D341Med (cell line): Measurements from ENCODE around the gene IREB2.
"Not testable (repeated sequence)": the region's sequence is repeated elsewhere in the genome, so short reads cannot be mapped to it uniquely, and the experiment has no call there.

Source experiments
- DNase-seq: peaks from one replicate; pipeline ENCODE4 v3.0.0; 2012; ENCODE audit warnings: low spot score

IREB2 gene

DNA sequence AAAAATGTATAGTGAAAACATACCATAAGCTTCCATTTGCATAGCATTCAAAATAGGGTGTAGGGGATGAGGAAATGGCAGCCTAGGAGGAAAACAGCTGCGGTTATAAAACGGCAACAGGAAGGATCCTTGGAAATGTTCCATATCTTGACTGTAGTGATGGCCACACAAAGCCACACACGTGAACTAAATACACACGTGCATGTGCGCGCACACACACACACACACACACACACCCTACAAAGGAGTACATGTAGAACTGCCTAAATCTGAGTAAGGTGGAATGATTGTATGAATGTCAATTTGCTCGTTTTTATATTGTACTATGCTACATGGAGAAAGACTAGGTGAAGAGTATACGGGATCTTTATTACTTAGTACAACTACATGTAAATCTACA, 3.9 kb upstream of the IREB2 start:
- no peak for DNase-seq

DNA sequence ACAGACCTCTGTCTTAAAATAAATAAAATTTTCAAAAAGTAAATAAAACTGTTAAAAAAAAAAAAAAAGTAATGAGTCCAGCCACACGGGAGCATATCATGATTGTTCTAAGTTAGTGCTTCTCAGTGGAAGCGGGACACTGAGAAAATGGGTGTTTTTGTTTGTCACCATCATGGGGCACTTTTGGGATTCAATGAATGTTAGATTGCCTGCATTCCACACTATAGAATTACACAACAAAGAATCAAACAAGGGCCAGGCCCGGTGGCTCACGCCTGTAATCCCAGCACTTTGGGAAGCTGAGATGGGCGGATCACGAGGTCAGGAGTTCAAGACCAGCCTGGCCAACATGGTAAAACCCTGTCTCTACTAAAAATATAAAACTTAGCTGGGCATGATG, 3.3 kb upstream of the IREB2 start:
- DNase-seq, result not testable (repeated sequence)

DNA sequence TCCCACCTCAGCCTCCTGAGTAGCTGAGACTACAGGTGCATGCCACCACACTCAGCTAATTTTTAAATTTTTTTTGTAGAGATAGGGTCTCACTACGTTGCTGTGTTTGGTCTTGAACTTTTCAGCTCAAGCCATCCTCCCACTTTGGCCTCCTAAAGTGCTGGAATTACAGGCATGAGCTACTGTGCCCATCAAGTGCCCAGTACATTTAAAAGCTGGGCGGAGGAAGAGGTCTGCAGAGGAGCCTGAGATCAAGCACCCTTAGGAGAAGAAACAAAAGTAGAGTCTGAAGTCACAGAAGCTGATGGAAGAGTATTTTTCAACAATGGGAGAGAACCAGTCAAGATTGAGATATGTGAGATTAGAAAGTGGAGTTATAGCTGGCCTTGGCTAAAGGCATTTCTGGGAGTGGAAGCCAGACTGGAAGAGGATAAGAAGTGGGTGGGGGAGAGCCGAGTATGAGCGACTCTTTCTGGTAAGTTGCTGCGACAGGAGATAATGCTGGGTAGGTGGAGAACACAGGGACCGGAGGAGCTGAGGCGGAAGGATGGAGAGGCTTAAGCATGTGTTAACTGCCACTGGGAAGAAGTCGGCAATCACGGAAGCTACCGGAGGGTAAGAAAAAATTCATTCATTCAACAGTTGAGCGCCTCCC, 782 bp upstream of the IREB2 start:
- peak; percentile 61 for DNase-seq

DNA sequence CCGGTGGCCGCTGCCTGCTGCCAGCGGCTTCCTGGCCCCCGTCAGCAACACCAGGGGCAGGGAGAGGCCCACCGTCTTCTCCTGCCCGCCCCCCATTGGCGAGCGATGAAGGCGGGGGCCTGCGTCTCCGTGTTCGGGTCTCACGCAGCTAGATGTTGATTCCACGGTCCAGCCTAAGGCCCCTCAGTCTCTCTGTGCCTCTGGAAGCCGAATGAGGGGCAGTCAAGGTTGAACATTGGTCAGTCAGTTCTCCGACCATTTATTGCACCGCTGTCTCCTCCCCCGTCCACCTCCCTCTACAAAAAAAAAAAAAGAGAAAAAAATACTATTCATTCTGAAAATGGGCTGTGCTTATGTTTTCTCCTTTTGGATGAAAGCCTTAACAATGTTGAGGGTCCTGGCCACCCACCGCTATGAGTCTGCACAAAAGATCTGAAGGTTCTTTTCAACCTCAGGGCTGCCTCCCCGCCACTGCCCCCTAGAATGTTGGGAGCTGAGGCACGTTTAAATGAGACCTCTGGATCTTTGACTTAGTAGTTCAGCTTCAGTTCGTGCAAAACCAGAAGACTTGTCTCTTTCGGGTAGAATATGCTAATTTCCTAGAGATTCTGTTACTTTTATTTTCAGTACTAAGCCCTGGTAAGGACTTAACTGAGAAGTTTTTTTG, 736 bp downstream of the IREB2 start:
- peak; percentile 43 for DNase-seq

DNA sequence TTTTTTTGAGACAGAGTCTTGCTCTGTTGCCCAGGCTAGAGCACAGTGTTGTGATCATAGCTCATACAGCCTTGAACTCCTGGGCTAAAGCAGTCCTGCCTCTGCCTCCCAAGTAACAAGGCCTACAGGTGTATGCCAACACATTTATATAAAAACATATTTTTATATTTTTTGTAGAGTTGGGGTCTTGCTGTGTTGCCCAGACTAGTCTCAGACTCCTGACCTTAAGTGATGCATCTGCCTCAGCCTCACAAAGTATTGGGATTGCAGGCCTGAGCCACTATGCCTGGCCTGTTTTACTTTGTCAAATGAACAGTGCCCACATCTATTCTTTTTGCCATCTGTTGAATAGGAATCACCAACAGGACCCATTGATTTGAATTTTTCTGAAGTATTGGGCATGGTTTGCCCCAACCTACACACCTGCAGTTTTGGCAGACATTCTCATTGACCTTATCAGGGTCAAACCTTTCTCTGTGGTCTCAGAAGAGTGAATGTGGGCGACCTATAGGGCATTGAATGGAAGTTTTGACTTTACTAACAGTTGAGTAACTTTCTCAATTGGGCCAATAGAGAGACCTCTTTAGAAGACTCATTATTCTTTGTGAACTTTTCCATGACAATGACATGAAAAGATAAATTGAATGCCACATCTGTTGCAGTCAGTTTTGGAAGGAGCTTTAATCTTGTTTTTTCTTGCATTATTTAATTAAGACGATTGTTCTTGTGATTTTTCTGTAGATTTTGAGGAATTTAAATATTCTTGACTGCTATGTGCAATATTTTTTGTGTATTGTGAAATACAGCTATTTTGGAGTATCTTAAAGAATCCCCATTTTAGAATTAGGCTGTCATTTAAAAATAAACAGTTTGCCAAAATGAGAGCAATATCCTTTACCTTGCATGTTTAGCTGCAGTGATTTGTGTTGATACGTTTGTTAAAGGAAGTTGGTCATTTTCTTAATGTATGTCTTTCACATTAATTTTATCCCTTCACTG, 2.7 kb downstream of the IREB2 start:
- no peak for DNase-seq

DNA sequence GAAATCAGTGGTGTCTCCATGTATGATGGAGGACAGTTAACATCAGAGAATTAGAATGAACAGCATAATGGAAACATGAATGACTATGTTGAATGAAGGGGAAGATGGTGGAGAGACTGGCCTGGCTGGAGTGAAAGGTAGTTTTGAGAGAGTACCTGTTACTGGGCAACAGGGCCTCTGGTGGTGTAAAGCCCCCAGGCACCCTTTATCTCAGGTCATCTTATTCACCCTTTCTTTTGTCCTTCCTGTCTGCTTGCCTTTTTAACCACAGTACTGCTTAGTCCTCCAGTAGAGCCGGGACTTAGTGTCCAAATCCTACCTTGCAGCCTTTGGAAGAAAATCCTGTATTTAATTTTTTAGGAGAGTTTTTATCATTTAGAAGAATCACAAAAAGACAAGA, 6.2 kb downstream of the IREB2 start:
- no peak for DNase-seq

DNA sequence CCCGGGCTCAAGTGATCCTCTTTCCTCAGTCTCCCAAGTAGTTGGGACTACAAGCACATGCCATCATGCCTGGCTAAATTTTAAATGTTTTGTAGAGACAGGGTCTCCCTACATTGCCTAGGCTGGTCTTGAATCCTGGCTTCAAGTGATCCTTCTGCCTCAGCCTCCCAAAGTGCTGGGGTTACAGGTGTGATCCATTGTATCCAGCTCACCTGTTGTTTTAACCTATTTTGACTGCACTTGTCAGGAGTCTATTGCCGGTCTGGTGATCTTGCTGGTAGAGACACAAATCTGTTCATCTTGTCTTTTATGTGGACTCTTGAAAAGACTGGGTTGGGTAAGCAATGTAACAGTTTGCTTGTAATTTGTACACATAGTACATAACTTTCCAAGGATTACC, 7.9 kb downstream of the IREB2 start:
- no peak for DNase-seq

DNA sequence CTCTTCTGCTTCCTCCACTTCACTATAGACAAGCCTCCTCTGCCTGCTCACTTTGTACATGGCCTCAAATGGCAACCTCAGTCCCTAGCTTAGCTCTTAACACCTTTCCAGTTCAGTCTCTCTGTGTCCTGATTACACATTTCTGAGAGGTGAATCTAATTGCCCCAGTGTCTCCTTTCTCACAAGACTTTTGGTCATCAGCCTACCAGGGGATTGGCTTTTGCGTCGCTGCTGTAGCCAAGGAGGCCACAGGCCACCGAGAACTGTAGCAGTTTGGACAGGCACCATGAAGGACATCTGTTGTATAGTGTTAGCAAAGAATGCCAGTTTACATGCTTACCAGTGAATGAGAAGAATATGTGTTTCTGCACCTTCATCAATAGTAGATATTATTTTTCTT, 8.5 kb downstream of the IREB2 start:
- DNase-seq, result no peak

DNA sequence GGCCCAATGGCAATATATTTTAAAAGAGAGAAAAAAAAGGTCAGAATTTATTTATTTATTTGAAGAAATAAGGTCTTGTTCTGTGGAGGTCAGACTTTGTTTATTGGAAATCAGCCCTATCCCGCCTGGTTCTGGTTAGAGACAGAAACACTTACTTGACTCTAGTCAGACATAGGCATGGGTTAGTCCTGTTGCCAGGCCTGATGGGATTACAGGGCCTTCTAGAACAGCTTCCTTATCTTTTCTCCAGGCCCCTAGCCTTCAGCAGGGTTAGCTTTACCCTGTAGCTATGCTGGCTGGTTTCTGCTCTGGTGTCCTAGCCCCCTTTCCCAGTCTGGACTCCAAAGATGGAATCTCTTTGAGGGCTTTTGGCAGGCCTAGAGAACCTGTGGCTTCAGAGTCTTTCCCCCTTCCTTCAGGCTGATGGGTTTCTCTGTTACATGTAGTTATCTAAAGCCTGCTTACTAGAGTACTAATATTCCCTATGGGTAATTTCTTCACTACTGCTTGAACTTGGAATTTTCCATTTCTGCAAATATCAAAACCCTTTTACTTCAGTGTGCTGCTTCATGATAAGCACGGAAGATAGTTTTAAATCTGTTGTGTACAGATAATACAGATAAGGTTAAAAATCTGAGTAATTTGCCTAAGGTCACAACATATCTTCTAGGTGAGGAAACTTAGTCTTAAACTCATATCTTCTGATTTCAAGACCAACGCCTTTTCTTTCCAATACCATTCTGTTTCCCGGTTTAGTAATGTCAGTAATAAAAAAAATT, 10.6 kb downstream of the IREB2 start:
- DNase-seq, result no peak

DNA sequence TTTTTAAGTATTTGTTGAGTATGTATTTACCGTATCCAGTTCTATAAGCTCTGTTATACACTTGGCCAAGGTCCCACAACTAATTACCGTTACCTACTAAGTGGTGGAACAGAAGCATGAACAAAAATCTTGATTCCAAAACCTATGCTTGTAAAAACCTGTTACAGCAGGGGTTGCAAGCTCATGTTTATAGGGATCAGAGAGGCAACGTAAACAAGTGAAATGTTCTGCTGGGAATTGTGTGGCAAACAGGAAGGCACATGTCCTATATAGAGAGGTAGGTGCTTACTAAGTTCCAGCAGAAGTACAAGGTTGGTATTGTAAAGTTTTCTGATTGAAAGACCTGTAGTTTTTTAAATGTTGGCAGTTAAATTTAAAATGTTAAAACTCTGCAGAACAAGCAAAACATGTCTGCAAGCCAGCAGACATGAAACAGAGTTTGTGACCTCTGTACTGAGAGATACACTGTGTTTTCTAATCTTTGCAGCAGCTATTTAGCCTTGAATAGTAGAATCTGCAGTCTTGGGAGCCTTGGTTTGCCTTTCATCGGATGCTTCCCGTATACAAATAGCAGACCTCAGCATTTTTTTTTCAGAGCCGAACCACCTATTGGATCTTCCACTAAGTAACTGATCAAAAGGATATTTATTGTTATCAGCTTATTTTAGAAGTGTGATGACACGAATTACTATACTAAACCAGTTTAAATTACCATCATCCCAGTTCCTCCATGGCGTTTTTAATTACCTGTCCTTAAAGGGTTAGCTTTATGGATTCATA, 11.4 kb downstream of the IREB2 start:
- DNase-seq, result no peak

DNA sequence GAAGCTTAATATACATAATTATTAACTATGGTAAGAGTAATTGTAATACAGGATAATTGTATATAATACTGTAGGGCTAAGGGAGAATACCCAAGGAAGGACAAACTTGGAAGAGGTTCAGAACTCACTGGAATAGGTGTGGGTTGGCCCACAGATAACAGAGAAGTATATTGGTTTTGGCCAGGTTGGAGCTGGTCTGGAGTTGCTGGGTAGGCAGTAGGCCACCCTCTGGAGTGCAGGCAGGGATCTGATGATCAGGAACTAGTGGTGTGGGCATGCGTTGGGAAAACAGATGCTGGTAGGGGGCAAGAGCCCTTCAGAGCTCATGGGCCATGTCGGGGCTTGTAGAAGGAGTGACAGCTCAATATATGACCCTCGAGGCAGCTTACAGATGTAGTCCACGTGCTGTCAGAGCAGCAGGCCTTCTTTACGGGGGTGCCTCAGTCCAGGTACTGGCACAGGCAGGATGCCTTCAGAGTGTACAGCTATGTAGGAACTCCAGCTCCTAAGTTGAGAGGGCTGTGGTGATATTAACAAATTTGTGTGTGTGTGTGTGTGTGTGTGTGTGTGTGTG, 12.4 kb downstream of the IREB2 start:
- DNase-seq, result no peak

DNA sequence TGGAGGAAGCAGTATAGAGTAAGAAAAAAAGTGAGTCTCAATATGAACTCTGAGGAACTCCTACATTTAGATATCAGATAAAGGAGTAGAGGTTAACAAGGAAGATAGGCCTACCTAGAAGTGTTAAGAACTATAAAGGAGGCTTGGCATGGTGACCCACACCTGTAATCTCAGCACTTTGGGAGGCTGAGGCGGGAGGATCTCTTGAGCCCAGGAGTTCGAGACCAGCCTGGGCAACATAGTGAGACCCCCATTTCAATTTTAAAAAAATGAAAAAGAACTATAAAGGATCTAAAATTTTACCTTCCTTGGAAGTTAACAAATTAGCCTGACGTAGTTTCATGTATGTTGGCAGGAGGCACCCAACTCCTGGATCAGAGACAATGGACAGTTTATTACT, 14.5 kb downstream of the IREB2 start:
- DNase-seq, result no peak

DNA sequence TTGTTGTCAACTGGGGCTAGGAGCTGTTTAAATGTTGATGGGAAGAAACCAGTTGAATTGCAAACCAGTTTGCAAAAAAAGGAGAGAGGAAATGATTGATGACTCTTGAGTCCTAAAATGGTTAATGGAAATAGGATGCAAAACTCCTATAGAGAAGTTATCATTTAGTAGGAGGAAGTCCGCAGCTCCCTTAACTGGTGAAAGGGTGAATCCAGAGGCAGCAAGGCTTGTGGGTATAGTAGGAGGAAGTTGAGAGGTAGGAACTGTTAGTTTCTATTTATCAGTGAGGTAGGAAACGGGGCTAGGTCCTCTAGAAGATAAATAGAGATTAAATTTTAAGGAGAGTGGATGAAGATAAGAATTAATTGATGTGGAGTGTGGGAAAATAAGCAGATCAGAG, 15.4 kb downstream of the IREB2 start:
- no peak for DNase-seq

DNA sequence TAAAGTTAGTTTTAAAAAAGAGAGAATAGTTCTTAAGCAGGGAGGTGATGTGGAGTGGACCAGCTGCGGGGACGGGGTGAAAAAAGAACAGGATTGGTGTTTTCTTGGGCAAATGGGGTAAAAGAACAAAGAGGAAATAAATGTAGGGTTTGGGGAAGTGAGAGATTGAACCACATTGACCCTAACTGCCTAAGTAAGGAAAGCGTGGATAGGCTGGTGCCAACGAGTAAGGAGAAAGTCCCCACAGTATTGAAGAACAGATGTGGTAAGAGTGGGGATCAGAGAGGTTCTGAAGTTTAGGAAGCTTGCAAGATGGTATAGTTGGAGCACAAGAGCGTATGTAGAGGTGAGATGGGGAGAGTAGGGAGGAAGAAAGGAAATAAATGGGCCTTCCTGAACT, 17.0 kb downstream of the IREB2 start:
- DNase-seq, result no peak

DNA sequence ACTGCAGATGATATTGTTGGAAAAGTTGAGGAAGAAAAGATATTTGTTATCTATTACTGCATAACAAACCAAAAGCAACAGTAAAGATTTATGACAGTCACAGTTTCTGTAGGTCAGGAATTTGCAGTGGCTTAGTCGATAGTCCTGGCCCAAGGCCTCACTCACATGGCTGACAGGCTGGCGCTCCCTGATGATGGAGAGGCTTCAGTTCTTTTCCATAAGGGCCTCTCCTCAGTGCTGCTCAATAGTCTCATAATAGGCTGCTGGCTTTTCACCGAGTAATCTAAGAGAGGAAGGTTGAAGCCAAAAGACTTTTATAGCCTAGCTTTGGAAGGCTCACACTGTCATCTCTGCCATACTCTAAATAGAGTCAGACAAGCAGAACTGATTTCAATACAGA, 17.7 kb downstream of the IREB2 start:
- no peak for DNase-seq

DNA sequence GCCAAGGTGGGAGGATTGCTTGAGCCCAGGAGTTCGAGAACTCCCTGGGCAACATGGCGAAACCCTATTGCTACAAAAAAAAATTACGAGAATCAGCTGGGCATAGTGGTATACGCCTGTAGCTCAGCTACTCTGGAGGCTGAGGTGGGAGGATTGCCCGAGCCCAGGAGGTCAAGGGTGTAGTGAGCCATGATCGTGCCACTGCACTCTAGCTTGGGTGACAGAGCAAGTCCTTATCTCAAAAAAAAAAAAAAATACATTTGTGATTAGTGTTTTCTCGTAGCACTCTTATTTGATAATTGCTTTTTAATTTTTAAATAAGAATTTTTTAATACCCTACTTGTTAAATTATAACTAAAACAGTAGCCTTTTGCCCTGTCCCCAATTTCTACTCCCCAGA, 18.4 kb downstream of the IREB2 start:
- DNase-seq, result no peak

DNA sequence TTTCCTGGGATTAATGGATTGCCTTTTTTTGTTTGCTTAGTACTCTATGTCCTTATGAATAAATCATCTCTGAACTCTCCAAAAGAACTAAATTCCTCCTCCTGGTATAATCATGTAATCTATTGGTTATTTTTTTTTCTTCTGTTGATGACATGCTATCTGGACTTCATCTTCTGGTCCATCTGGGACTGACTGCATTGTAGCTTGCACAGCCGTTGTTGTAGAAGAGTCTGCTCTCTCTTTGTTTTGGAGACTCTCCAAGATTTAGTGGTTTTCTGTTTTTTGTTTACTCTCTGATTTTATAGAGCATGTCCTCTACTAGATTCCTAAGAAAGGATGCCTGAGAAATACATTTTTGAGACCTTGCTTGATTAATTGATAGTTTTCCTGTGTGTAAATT, 19.1 kb downstream of the IREB2 start:
- no peak for DNase-seq

DNA sequence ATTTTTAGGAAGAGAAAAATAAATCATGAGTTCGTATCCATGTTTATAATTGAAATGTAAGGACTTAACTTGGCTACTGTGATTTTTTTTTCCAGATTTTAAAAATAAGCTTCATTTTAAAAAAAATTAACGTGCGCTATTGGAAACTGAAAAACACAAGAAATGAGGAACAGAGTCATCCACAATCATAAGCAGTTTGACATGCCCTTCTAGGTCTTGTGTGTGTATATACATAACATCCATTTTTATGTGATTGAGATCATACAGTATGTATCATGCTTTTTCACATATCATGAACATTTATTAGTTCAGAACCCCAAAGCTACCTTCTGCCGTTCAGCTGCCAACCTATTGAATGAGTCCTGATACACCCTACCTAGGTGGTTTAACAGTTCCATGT, 22.7 kb downstream of the IREB2 start:
- no peak for DNase-seq

DNA sequence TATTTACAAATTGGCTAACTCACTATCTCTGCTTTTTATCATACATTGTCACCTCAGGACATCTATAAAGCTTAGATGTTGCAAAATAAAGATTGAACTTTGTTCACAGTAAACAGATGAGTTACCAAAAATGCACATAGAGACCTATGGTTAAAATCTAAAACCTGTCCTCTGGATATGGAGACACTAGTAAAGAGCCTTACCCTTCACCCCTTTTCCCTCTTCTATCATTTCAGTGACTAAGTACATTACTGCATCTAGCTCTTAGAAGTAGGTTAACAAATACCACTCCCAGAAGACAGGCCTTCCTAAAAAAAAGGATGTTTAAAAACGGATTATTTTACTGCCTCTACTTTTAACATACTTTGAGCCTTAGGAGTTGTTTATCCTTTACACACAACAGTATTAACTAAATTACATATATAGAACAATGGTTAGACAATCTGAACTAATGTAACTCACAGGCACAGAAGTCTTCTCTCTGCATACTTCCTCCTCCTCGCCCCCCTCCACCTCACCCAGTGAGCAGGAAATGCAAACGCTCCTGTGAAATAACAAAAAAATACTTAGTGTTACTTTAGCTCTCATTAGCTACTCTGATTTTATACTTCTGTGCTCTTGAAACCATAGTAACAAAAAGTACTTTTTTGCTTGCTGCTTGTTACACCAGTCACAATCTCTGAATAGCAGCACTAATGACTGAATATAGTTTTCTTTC, 23.3 kb downstream of the IREB2 start:
- DNase-seq, result no peak

DNA sequence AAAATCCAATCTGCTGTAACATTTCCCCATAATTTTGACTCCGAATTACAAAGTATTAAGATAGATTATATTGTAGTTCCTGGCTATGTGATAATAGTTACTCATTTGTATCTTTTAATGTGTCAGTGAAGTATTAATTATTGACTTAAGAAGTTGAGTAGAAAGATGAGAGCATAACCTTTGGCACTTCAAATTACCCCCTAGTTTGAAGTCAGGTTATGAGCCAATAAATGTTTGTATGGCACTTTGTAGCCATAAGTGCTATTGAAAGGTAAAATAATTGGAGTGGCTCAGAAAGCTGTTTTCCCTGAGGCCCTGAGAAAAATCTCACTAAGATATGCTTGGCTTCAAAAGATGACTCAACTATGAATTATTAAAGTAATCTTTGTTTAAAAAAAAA, 31.0 kb downstream of the IREB2 start:
- DNase-seq, result no peak
